Hepatocyte (in vitro differentiated cells): ENCODE data around the gene ABI1.

Source experiments
- EZH2 ChIP-seq: fragments of 200-600 bp; sonication (generic); IDR thresholded peaks from 2 replicates; pipeline ENCODE4 v1.6.1; 2016; ENCODE audit warnings: antibody characterized with exemption, mild to moderate bottlenecking, borderline replicate concordance
- EZH2phosphoT487 ChIP-seq: fragments of 200-600 bp; sonication (generic); IDR thresholded peaks from one replicate; pipeline ENCODE4 v1.6.1; 2018; ENCODE audit warnings: antibody characterized with exemption, mild to moderate bottlenecking, low read depth, moderate library complexity; ENCODE audit not compliant: unreplicated experiment, severe bottlenecking
- TF ChIP-seq, protein P1 (sequence below): fragments of 200-600 bp; sonication (generic); IDR thresholded peaks from 2 replicates; pipeline ENCODE4 v1.5.1; 2016; ENCODE audit warnings: antibody characterized with exemption, mild to moderate bottlenecking; ENCODE audit not compliant: poor library complexity

- TF ChIP-seq, protein P1, sequence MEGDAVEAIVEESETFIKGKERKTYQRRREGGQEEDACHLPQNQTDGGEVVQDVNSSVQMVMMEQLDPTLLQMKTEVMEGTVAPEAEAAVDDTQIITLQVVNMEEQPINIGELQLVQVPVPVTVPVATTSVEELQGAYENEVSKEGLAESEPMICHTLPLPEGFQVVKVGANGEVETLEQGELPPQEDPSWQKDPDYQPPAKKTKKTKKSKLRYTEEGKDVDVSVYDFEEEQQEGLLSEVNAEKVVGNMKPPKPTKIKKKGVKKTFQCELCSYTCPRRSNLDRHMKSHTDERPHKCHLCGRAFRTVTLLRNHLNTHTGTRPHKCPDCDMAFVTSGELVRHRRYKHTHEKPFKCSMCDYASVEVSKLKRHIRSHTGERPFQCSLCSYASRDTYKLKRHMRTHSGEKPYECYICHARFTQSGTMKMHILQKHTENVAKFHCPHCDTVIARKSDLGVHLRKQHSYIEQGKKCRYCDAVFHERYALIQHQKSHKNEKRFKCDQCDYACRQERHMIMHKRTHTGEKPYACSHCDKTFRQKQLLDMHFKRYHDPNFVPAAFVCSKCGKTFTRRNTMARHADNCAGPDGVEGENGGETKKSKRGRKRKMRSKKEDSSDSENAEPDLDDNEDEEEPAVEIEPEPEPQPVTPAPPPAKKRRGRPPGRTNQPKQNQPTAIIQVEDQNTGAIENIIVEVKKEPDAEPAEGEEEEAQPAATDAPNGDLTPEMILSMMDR = no peak
- TF ChIP-seq EZH2 (no peak), EZH2phosphoT487 (no peak)
Observed at GRCh38 chr10:26810435-26811026, 50.2 kb downstream of the ABI1 start.
